OCI-LY3 (cell line): Measurements from ENCODE around the gene ZNF576.

ENCODE experiments used
- H2AFZ ChIP-seq: fragments of 200-600, 300-600 bp; shearing (Covaris generic); 2 replicates; pipeline ENCODE4 v1.6.0; 2014; ENCODE audit warnings: antibody characterized with exemption, low read depth, low read length
- H3K27ac ChIP-seq: fragments of 200-600, 300-600 bp; sonication (generic); 2 replicates; pipeline ENCODE4 v1.5.1; 2014; ENCODE audit warnings: mild to moderate bottlenecking, low read length, moderate library complexity, mixed read lengths
- H3K27me3 ChIP-seq: fragments of 200-600, 300-600 bp; sonication (generic); 2 replicates; pipeline ENCODE4 v1.6.1; 2014; ENCODE audit warnings: low read depth, low read length, mixed read lengths
- H3K36me3 ChIP-seq: fragments of 200-600, 300-600 bp; sonication (generic); replicated peaks from 2 replicates; pipeline ENCODE3; 2014; ENCODE audit warnings: low read depth, low read length, mixed read lengths
- H3K4me1 ChIP-seq: fragments of 300-600, 200-600 bp; sonication (generic); 2 replicates; pipeline ENCODE4 v1.6.1; 2014; ENCODE audit warnings: low read length, mixed read lengths
- H3K4me2 ChIP-seq: fragments of 200-600, 300-600 bp; sonication (generic); 2 replicates; pipeline ENCODE4 v1.6.1; 2014; ENCODE audit warnings: low read length, mixed read lengths
- H3K4me3 ChIP-seq: fragments of 300-600, 200-600 bp; sonication (generic); 2 replicates; pipeline ENCODE4 v1.5.1; 2014; ENCODE audit warnings: antibody characterized with exemption, mild to moderate bottlenecking, low read length, moderate library complexity
- H3K79me2 ChIP-seq: fragments of 300-600, 200-600 bp; shearing (Covaris generic); 2 replicates; pipeline ENCODE4 v1.6.1; 2014; ENCODE audit warnings: mild to moderate bottlenecking, low read length, mixed read lengths
- H3K9ac ChIP-seq: fragments of 300-600, 200-600 bp; shearing (Covaris generic); 2 replicates; pipeline ENCODE4 v1.6.0; 2014; ENCODE audit warnings: mild to moderate bottlenecking, low read length, moderate library complexity
- H3K9me3 ChIP-seq: fragments of 200-600, 300-600 bp; shearing (Covaris generic); 2 replicates; pipeline ENCODE4 v1.6.1; 2014; ENCODE audit warnings: low read length, mixed read lengths; ENCODE audit not compliant: insufficient read depth
- H4K20me1 ChIP-seq: fragments of 200-600, 300-600 bp; sonication (generic); 2 replicates; pipeline ENCODE4 v1.6.1; 2016; ENCODE audit warnings: low read length, mixed read lengths; ENCODE audit not compliant: insufficient read depth
- EZH2phosphoT487 ChIP-seq: fragments of 200-600 bp; shearing (Covaris generic); IDR thresholded peaks from 2 replicates; pipeline ENCODE4 v1.6.1; 2018; ENCODE audit warnings: antibody characterized with exemption, mixed run types, low read depth
- TF ChIP-seq, protein P1 (sequence below): fragments of 200-600, 300-600 bp; sonication (generic); IDR thresholded peaks from 2 replicates; pipeline ENCODE4 v1.5.1; 2014; ENCODE audit warnings: antibody characterized with exemption, low read length, low read depth

Gene ZNF576

DNA sequence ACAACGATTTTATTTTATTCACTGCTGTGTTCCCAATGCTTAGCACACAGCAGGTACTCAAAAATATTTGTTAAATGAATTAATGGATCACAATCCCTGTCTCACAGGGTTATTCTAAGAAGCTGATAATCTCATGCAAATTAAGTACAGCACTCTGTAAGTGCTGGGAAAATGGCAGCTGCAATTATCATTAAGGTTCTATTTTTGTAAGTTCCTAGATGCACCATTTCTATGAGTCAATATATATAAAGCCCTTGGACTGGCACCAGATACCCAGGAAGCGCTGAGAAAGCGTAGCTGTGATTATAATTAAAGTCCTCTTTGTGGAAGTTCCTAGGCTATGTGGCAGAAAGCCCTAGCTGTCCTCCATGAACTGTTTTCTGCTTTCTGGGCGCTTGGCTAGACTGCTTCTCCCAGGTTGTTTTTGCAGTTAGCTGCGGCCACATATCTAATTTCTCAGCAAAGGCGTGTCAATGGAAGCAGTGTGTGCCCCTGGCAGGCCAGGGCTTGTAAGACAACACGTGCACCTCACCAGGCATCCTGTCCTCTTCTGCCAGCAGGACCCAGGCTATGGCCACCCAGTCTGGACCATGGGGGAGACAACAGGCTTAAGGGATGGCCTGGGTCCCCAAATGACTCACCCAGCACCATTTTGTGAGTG, 10.3 kb downstream of the ZNF576 start:
- Histone ChIP-seq H3K4me3 (no peak overlapping the region), H3K27me3 (no peaks in the 10 kb centered on the region), H2AFZ (no peak overlapping the region), H3K79me2 (no peaks in the 10 kb centered on the region), H3K27ac (no peak overlapping the region), H3K9ac (no peak overlapping the region), H3K4me2 (no peak overlapping the region), H3K4me1 (no peaks in the 10 kb centered on the region), H3K9me3 (no peaks in the 10 kb centered on the region), H4K20me1 (no peaks in the 10 kb centered on the region), H3K36me3 (peaks cover 5% of the 10 kb centered on the region)
- TF ChIP-seq, protein P1, sequence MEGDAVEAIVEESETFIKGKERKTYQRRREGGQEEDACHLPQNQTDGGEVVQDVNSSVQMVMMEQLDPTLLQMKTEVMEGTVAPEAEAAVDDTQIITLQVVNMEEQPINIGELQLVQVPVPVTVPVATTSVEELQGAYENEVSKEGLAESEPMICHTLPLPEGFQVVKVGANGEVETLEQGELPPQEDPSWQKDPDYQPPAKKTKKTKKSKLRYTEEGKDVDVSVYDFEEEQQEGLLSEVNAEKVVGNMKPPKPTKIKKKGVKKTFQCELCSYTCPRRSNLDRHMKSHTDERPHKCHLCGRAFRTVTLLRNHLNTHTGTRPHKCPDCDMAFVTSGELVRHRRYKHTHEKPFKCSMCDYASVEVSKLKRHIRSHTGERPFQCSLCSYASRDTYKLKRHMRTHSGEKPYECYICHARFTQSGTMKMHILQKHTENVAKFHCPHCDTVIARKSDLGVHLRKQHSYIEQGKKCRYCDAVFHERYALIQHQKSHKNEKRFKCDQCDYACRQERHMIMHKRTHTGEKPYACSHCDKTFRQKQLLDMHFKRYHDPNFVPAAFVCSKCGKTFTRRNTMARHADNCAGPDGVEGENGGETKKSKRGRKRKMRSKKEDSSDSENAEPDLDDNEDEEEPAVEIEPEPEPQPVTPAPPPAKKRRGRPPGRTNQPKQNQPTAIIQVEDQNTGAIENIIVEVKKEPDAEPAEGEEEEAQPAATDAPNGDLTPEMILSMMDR: no peak
- no peak for TF ChIP-seq EZH2phosphoT487

DNA sequence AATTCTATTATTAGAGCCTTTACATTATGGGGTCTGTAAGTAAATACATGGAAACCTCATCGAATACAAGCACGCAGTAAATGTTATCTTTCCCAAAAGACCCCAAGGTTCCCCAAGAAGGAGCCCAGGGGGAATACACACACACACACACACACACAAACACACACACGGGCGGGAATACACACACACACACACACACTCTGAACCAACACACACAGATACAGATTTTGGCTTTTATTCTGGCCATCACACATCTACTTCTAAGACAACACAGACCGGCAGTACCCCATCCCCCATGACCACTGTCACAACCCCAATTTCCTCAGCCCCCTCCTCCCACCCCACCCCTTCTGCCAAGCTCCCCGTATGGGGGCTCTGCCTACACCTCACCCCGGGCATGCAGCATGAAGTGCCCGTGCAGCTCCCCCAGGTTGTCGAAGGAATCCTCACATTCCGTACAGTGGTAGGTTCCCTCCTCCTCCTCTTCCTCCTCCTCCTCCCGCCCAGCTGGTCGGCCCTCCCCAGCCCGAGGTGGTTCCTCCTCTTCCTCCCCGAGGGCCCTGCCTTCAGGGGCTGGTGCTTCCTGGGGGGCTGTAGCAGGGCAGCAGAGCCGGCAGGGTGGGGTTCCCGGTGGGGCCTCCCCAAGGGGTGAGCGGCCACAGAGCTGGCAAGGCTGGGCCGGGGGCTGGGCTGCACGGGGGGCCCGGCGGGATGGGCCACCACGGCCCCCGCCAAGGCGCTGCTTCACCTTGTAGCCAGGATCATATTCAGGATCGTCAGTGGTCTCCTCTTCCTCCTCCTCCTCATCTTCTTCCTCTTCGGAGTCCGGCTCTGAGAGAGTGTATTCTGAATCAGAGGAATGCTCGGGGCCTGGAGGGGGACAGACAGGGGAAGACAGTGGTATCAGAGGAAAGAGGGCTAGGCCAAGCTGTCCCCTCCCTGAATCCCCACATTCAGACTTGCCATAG, 11.1 kb downstream of the ZNF576 start:
- Histone ChIP-seq H3K36me3 (peaks cover 9% of the 10 kb centered on the region), H2AFZ (no peak overlapping the region), H3K4me2 (no peak overlapping the region), H3K4me1 (no peaks in the 10 kb centered on the region), H3K9ac (no peak overlapping the region), H3K27ac (no peak overlapping the region), H4K20me1 (no peaks in the 10 kb centered on the region), H3K79me2 (no peaks in the 10 kb centered on the region), H3K27me3 (no peaks in the 10 kb centered on the region), H3K9me3 (no peaks in the 10 kb centered on the region), H3K4me3 (no peak overlapping the region)
- TF ChIP-seq EZH2phosphoT487: no peak
- TF ChIP-seq, protein P1: no peak

DNA sequence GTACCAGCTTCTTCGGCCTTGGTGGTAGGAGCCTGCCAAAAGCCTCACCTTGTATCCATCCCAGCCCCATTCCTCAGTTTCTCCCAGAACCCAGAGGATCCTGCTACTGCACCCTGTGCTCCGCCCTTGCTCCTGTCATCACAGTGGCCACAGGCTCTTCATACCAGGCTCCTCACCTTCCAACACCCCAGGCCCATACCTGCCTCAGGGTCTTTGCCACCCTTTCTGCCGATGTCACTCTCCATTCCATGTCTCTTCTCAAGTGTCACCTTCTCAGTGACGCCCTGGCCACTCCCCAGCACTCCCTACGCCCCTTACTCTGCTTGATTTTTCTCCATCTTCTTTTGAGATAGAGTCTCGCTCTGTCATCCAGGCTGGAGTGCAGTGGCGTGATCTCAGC, 13.5 kb downstream of the ZNF576 start:
- Histone ChIP-seq H3K27me3 (no peaks in the 10 kb centered on the region), H3K4me3 (no peak overlapping the region), H3K9ac (no peak overlapping the region), H3K36me3 (peaks cover 14% of the 10 kb centered on the region), H2AFZ (no peak overlapping the region), H3K4me1 (no peaks in the 10 kb centered on the region), H3K4me2 (no peak overlapping the region), H4K20me1 (no peaks in the 10 kb centered on the region), H3K79me2 (no peaks in the 10 kb centered on the region), H3K9me3 (no peaks in the 10 kb centered on the region), H3K27ac (no peak overlapping the region)
- TF ChIP-seq EZH2phosphoT487: no peak
- TF ChIP-seq, protein P1: no peak

DNA sequence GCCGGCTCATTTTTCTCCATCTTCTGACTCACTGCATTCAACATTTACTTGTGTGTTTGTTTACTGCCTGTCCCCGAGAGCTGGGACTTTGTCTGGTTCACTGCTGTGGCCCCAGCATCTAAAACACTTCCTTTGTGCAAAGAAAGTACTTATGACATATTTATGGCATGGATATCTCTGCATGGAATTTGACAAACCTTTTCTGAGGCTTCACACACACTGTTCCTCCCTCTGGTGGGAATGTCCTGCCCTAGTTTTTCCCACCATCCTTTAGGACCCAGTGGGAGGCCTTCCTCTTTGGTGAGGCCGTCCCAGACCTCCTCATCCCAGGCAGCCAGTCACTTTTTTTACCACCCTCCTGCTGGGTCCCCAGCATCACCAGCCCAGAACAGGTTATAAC, 14.1 kb downstream of the ZNF576 start:
- Histone ChIP-seq H3K4me3 (no peak overlapping the region), H3K4me2 (no peak overlapping the region), H3K9ac (no peak overlapping the region), H3K79me2 (no peaks in the 10 kb centered on the region), H3K4me1 (no peaks in the 10 kb centered on the region), H4K20me1 (no peaks in the 10 kb centered on the region), H2AFZ (no peak overlapping the region), H3K27me3 (no peaks in the 10 kb centered on the region), H3K27ac (no peak overlapping the region), H3K9me3 (no peaks in the 10 kb centered on the region), H3K36me3 (peaks cover 14% of the 10 kb centered on the region)
- TF ChIP-seq EZH2phosphoT487: no peak
- TF ChIP-seq, protein P1: no peak
